Right lobe of liver (tissue), 4 donors: ENCODE results near the gene SFN.

Source experiments
- POLR2A ChIP-seq: fragments of 450-650 bp; IDR thresholded peaks from one replicate; pipeline ENCODE4 v1.6.1; 2017; ENCODE audit warnings: antibody characterized with exemption, mild to moderate bottlenecking
- TF ChIP-seq, protein P1 (sequence below), 4 donors: fragments of 200-600 bp in 3 of 4; fragments of 450-650 bp in 1 of 4; IDR thresholded peaks; one replicate each; pipeline versions ENCODE4 v1.5.1 to v1.8.0; 2016 to 2022; ENCODE audit warnings: antibody characterized with exemption in 4 of 4, mild to moderate bottlenecking in 2 of 4
- donor health status: DM: no; HTN: no; CAD: no.
- donor health status: DM: no; HTN: no; CAD: no.
- donor health status: DM: no; HTN: yes; CAD: no.

DNA sequence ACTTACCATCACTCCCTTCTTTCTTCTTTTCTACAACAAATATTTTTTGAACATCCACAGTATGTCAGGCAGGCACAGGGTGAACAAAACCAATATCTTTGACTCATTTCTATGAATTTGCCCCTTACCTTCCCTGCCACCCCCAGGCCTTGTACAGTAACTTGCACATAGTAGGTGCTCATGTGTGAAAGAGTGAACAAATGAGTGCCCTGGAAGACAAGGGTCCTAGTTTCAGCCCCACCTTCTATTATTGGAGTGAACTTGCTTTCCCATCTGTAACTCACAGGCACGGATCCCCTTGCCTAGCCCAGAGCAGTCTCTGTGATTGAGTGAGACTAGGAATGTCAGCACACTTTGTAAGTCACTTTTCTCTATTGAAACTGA is 23.6 kb upstream of the SFN start:
- TF ChIP-seq POLR2A = no peak
- TF ChIP-seq, protein P1, sequence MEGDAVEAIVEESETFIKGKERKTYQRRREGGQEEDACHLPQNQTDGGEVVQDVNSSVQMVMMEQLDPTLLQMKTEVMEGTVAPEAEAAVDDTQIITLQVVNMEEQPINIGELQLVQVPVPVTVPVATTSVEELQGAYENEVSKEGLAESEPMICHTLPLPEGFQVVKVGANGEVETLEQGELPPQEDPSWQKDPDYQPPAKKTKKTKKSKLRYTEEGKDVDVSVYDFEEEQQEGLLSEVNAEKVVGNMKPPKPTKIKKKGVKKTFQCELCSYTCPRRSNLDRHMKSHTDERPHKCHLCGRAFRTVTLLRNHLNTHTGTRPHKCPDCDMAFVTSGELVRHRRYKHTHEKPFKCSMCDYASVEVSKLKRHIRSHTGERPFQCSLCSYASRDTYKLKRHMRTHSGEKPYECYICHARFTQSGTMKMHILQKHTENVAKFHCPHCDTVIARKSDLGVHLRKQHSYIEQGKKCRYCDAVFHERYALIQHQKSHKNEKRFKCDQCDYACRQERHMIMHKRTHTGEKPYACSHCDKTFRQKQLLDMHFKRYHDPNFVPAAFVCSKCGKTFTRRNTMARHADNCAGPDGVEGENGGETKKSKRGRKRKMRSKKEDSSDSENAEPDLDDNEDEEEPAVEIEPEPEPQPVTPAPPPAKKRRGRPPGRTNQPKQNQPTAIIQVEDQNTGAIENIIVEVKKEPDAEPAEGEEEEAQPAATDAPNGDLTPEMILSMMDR (IDR thresholded peaks at IDR 0.05) = no peak
